SU-DHL-6 (cell line): Measurements from ENCODE around the gene GABRD.

ENCODE experiments used
- CTCF ChIP-seq: fragments of 200-600 bp; sonication (generic); IDR thresholded peaks from one replicate; pipeline ENCODE4 v1.5.1; 2017; ENCODE audit warnings: antibody characterized with exemption, mild to moderate bottlenecking, low read length, moderate library complexity; ENCODE audit not compliant: insufficient read depth, poor library complexity, severe bottlenecking
- EZH2phosphoT487 ChIP-seq: fragments of 200-600 bp; sonication (generic), shearing (Covaris generic); conservative IDR thresholded peaks from 2 replicates; pipeline ENCODE4 v1.6.1; 2018; ENCODE audit warnings: mild to moderate bottlenecking, antibody characterized with exemption, low read length, moderate library complexity, mixed read lengths

- no peak for TF ChIP-seq CTCF
- no peak for TF ChIP-seq EZH2phosphoT487
Observed at GRCh38 chr1:2041305-2041704, 22.2 kb downstream of the GABRD start.
